Transverse colon (tissue), 4 donors: ENCODE results near the gene MAN1C1. TPM values are rescaled to one million over a fixed set of nuclear protein-coding genes. Genes with fewer than 3 reads are reported as not detected.

Source experiments
- DNase-seq: peaks from one replicate; pipeline ENCODE4 v3.0.0-alpha.2; 2019
- H3K27ac ChIP-seq, 4 donors: fragments of 200-600 bp; sonication (generic); 2 replicates each; pipeline ENCODE4 v1.5.1; 2016 to 2018; ENCODE audit warnings: inconsistent platforms in 4 of 4
- H3K27me3 ChIP-seq: fragments of 200-600 bp; sonication (generic); 2 replicates; pipeline ENCODE4 v1.5.1; 2017; ENCODE audit warnings: inconsistent platforms
- H3K36me3 ChIP-seq, 4 donors: fragments of 200-600 bp; sonication (generic); 2 replicates each; pipeline ENCODE4 v1.5.1; 2017 to 2019; ENCODE audit warnings: inconsistent platforms in 4 of 4
- H3K4me1 ChIP-seq, 4 donors: fragments of 200-600 bp; sonication (generic); 2 replicates each; pipeline ENCODE4 v1.5.1; 2017 to 2020; ENCODE audit warnings: inconsistent platforms in 4 of 4
- H3K4me3 ChIP-seq, 4 donors: fragments of 200-600 bp; sonication (generic); 1 replicate in 1 of 4; 2 replicates in 3 of 4; pipeline versions ENCODE4 v1.5.1 to v1.6.1; 2017 to 2019; ENCODE audit warnings: inconsistent platforms in 4 of 4
- H3K9me3 ChIP-seq, 2 donors: fragments of 200-600 bp; sonication (generic); 2 replicates each; pipeline ENCODE4 v1.5.1; 2017 to 2019; ENCODE audit warnings: inconsistent platforms in 2 of 2
- CTCF ChIP-seq, 5 experiments: fragments of 200-600 bp in 3 of 5; fragments of 450-650 bp in 2 of 5; sonication (generic) in 3 of 5; IDR thresholded peaks; 1 replicate in 2 of 5; 2 replicates in 3 of 5; pipeline ENCODE4 v1.5.1; 2016 to 2017; ENCODE audit warnings: antibody characterized with exemption in 5 of 5, inconsistent platforms in 3 of 5, mild to moderate bottlenecking in 2 of 5, moderate library complexity in 1 of 5
- EP300 ChIP-seq: sonication (generic); formaldehyde crosslinking; IDR thresholded peaks from one replicate; pipeline ENCODE4 v1.6.1; 2017; ENCODE audit warnings: antibody characterized with exemption, low read depth
- POLR2A ChIP-seq: fragments of 450-650 bp; IDR thresholded peaks from one replicate; pipeline ENCODE4 v1.6.1; 2016; ENCODE audit warnings: antibody characterized with exemption, mild to moderate bottlenecking, moderate library complexity
- POLR2AphosphoS5 ChIP-seq, 3 donors: sonication (generic); formaldehyde crosslinking; IDR thresholded peaks; one replicate each; pipeline ENCODE4 v1.6.1; 2016; ENCODE audit warnings: antibody characterized with exemption in 3 of 3
- WGBS, 2 donors: methylation state at CpG; one replicate each; pipeline ENCODE4 v1.1.5; 2018; ENCODE audit warnings: low coverage in 1 of 2; 5-methylcytosine and 5-hydroxymethylcytosine counted together
- in situ Hi-C, 4 donors: fragments of 200-750 bp; cut with MboI; loops; one replicate each; pipeline versions ENCODE4 v1.15.0 to v1.15.1; 2017; ENCODE audit warnings: low sequenced_read_pairs in 3 of 4, low pct_ligation_motif_present in 1 of 4, low pct_unique_long_range_greater_than_20kb in 1 of 4
- intact Hi-C: fragments of 100-400 bp; cut with DNase I; formaldehyde crosslinking; loops from one replicate; pipeline ENCODE4 v1.15.1; 2023; ENCODE audit warnings: low total_unique reads
- total RNA-seq, 4 donors: library from RNA; depleted of rRNA; stranded (reverse); fragments of >200 nt; gene quantifications; one replicate each; pipeline ENCODE4 v1.1.0, GENCODE V29; 2016

Gene MAN1C1
- total RNA-seq, 4 donors from 2014 or later = 2.4 to 6.8 (median 4.3) TPM

DNA sequence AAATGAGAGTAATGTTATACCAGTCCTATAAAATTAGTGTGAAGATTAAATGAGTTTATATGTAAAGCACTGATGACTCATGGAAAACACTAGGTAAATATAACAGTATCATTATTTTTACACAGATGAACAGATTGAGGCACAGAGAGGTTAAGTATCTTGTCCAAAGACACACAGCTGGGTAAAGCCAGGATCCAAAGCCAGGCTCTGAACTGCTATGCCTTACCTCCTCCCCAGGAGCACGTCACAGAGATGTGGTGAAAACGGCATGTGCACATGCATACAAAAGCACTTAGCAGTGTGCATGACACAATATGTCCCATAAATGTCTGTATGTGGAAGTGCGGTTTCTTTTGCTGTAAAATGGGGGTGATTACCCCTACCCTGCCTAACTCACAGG is 56.9 kb downstream of the MAN1C1 start:
- 80 to 96% methylated on average over 2 to 3 of the region's 3 CpGs for WGBS, 2 donors
- in situ Hi-C loops = no loop called here

DNA sequence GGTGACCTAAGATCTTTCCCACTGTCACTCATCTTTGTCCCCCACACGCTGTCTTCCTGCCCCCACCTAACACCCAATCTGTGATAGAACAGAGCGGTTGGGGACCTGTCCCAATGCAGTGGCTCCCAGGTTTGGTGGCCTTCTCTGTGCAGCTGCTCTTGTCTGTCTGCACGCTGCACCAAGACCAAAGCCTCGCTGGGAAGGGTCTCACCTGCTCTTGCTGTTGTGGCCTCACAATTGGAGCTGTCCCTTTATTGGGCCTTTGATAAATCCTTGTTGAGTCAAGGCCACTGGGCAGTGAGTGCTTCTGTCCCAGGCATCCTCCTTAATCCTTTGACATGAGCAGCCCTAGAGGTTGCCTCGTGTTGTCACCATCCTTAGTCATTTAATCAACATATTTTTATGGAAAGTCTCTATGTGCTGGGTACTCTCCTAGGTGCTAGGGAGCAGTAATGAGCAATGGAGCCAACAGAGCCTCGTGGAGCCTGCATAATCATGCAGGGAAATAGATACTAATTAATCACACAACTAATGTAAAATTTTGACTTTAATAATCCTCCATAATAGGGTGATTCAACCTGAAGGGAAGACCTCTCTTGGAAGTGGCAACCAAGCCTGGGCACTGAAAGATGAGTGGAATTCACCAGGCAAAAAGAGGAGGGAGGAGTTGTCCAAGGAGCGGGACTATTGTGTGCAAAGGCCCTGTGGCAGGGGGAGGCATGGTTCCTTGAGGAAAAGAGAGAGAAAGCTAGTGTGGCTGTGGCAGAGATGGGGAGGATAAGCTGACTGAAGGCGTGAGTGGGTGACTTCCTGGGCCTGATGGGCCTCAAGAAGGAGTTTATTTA is 57.6 kb downstream of the MAN1C1 start:
- WGBS, 2 donors = 90 to 94% methylated on average over 7 to 8 of the region's 8 CpGs
- Histone ChIP-seq H3K27me3 (no peaks in the 10 kb centered on the region), H3K4me1 (peaks cover 0 to 6% (median 0%) of the 10 kb centered on the region in 4 donors), H3K9me3 (no peaks in the 10 kb centered on the region), H3K27ac (no peak overlapping the region), H3K4me3 (no peak overlapping the region), H3K36me3 (no peaks in the 10 kb centered on the region)
- TF ChIP-seq POLR2A (no peak), POLR2AphosphoS5 (IDR thresholded peaks at IDR 0.05) (no peak), CTCF (IDR thresholded peaks at IDR 0.05) (no peak), EP300 (no peak)
- intact Hi-C loops (no loop called here), in situ Hi-C loops (no loop called here)
- no peak for DNase-seq

More for the DNA sequence above, 56.9 kb downstream of the MAN1C1 start:
- intact Hi-C loops = no loop called here
- no peak overlapping the region for H3K4me3 ChIP-seq
- H3K9me3 ChIP-seq = no peaks in the 10 kb centered on the region
- H3K36me3 ChIP-seq = no peaks in the 10 kb centered on the region
- peaks cover 0 to 6% (median 0%) of the 10 kb centered on the region in 4 donors for H3K4me1 ChIP-seq
- TF ChIP-seq EP300 = no peak
- no peak for TF ChIP-seq POLR2AphosphoS5 (IDR thresholded peaks at IDR 0.05)
- no peak for TF ChIP-seq CTCF (IDR thresholded peaks at IDR 0.05)
- TF ChIP-seq POLR2A = no peak
- no peak overlapping the region for H3K27ac ChIP-seq
- no peaks in the 10 kb centered on the region for H3K27me3 ChIP-seq
- no peak for DNase-seq

GRCh38 chr1:25674807-25675084 is 58.2 kb downstream of the MAN1C1 start:
- TF ChIP-seq CTCF (IDR thresholded peaks at IDR 0.05) = no peak
- TF ChIP-seq POLR2AphosphoS5 (IDR thresholded peaks at IDR 0.05) = no peak
- TF ChIP-seq POLR2A = no peak
- no peak for TF ChIP-seq EP300
- H3K36me3 ChIP-seq = no peaks in the 10 kb centered on the region
- no peak for DNase-seq
- H3K27me3 ChIP-seq = no peaks in the 10 kb centered on the region
- no peak overlapping the region for H3K4me3 ChIP-seq
- peaks cover 0 to 6% (median 0%) of the 10 kb centered on the region in 4 donors for H3K4me1 ChIP-seq
- no peak overlapping the region for H3K27ac ChIP-seq
- H3K9me3 ChIP-seq = no peaks in the 10 kb centered on the region
- WGBS, 2 donors = 94 to 100% methylated on average over 3 of the region's 3 CpGs
- in situ Hi-C loops = no loop called here
- intact Hi-C loops = no loop called here

DNA sequence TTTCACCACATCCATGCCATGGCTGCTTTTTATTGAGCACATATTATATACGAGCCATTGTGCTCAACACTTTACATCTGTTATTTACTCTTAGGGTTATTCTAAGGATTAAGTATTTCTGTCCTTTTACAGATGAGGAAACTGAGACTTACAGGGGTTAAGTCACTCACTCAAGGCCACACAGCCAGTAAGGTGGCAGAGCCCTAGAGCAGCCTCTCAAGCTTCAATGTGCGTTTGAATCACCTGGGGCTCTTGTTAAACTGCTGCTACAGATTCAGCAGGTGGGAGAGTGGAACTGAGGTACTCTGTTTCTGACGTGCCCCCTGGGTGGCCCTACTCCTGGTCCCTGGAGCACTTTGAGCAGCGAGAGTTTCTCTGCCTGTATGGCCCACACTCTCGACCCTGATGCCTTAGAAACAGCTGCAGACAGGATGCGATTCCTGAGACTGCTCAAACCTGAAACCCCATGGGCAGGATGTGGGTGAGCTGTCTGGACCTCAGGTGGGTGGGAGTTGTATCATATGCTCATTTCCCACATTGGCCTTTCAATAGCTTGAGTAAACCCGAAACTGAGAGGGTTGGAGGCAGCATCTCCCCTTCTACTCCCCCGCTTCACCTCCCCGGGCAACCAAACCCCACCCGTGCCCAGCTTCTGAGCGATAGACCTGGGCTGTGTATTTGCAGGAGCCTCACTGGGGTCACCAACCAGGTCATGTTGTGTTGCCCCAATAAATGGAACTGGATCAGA is 59.3 kb downstream of the MAN1C1 start:
- H3K27me3 ChIP-seq = no peaks in the 10 kb centered on the region
- H3K36me3 ChIP-seq = no peaks in the 10 kb centered on the region
- intact Hi-C loops = no loop called here
- 67 to 81% methylated on average over 6 to 11 of the region's 11 CpGs for WGBS, 2 donors
- H3K27ac ChIP-seq = no peak overlapping the region
- H3K4me3 ChIP-seq = no peak overlapping the region
- no peak for TF ChIP-seq EP300
- no peak for TF ChIP-seq CTCF (IDR thresholded peaks at IDR 0.05)
- no peak for TF ChIP-seq POLR2A
- no peak for TF ChIP-seq POLR2AphosphoS5 (IDR thresholded peaks at IDR 0.05)
- in situ Hi-C loops = no loop called here
- DNase-seq = peak; percentile 57
- H3K9me3 ChIP-seq = no peaks in the 10 kb centered on the region
- peaks cover 0 to 6% (median 0%) of the 10 kb centered on the region in 4 donors for H3K4me1 ChIP-seq
